Measurements from ENCODE around the gene COL19A1.

Gene COL19A1

GRCh38 chr6:69843189-69843588 is 23.2 kb upstream of the COL19A1 start:
- DNase-seq (ENCODE audit: low spot score) = no peak
- no peak for TF ChIP-seq CTCF (IDR thresholded peaks at IDR 0.05; ENCODE audit: extremely low read depth, insufficient read depth, missing control alignments)
- in situ Hi-C loops (cut with MboI; ENCODE audit: low pct_unique_long_range_greater_than_20kb, low sequenced_read_pairs, unreplicated experiment) = loop anchor here (25.0 kb wide), 1 partner anchor 269 kb away; no protein-coding TSS in a partner anchor

GRCh38 chr6:69846312-69846711 is 20.0 kb upstream of the COL19A1 start:
- no peak for DNase-seq (ENCODE audit: low spot score)
- in situ Hi-C loops (cut with MboI; ENCODE audit: low pct_unique_long_range_greater_than_20kb, low sequenced_read_pairs, unreplicated experiment) = loop anchor here (25.0 kb wide), 1 partner anchor 266 kb away; no protein-coding TSS in a partner anchor
- TF ChIP-seq CTCF (IDR thresholded peaks at IDR 0.05; ENCODE audit: extremely low read depth, insufficient read depth, missing control alignments) = no peak

GRCh38 chr6:69846770-69847491 is 19.4 kb upstream of the COL19A1 start:
- TF ChIP-seq CTCF (IDR thresholded peaks at IDR 0.05; ENCODE audit: extremely low read depth, insufficient read depth, missing control alignments) = no peak

GRCh38 chr6:69847492-69847788 is 18.9 kb upstream of the COL19A1 start:
- in situ Hi-C loops (cut with MboI; ENCODE audit: low pct_unique_long_range_greater_than_20kb, low sequenced_read_pairs, unreplicated experiment) = loop anchor here (25.0 kb wide), 1 partner anchor 265 kb away; no protein-coding TSS in a partner anchor
- no peak for TF ChIP-seq CTCF (IDR thresholded peaks at IDR 0.05; ENCODE audit: extremely low read depth, insufficient read depth, missing control alignments)
- no peak for DNase-seq (ENCODE audit: low spot score)

More at GRCh38 chr6:69846770-69847491, 19.4 kb upstream of the COL19A1 start:
- in situ Hi-C loops (cut with MboI; ENCODE audit: low pct_unique_long_range_greater_than_20kb, low sequenced_read_pairs, unreplicated experiment) = loop anchor here (25.0 kb wide), 1 partner anchor 265 kb away; no protein-coding TSS in a partner anchor
- DNase-seq (ENCODE audit: low spot score) = no peak

- in situ Hi-C loops (cut with MboI; ENCODE audit: low pct_unique_long_range_greater_than_20kb, low sequenced_read_pairs, unreplicated experiment) = loop anchor here (25.0 kb wide), 1 partner anchor 264 kb away; no protein-coding TSS in a partner anchor
- TF ChIP-seq CTCF (IDR thresholded peaks at IDR 0.05; ENCODE audit: extremely low read depth, insufficient read depth, missing control alignments) = no peak
- DNase-seq (ENCODE audit: low spot score) = no peak
Measured at GRCh38 chr6:69848552-69848951, 17.8 kb upstream of the COL19A1 start.

GRCh38 chr6:69852706-69853105 is 13.7 kb upstream of the COL19A1 start:
- no peak for DNase-seq (ENCODE audit: low spot score)
- in situ Hi-C loops (cut with MboI; ENCODE audit: low pct_unique_long_range_greater_than_20kb, low sequenced_read_pairs, unreplicated experiment) = no loop called here
- no peak for TF ChIP-seq CTCF (IDR thresholded peaks at IDR 0.05; ENCODE audit: extremely low read depth, insufficient read depth, missing control alignments)

Data from GM13977 (cell line).